Spinal cord (tissue), 10 donors: Measurements from ENCODE around the gene CNTF. TPM values are rescaled to one million over a fixed set of nuclear protein-coding genes. Genes with fewer than 3 reads are reported as not detected.

Experiments
- DNase-seq, 6 donors: peaks; one replicate each; pipeline versions ENCODE4 v3.0.0 to v3.0.0-alpha.2; 2013 to 2015; ENCODE audit warnings: low spot score in 6 of 6, low read depth in 4 of 6
- H3K27ac ChIP-seq: one replicate; pipeline ENCODE4 v1.5.1; 2013; ENCODE audit warnings: low read depth, low read length, control low read depth
- H3K27me3 ChIP-seq: one replicate; pipeline ENCODE4 v1.6.1; 2013; ENCODE audit warnings: low read length; ENCODE audit not compliant: control insufficient read depth, insufficient read depth
- H3K36me3 ChIP-seq: one replicate; pipeline ENCODE4 v1.6.1; 2013; ENCODE audit warnings: low read length; ENCODE audit not compliant: control insufficient read depth, insufficient read depth
- H3K4me1 ChIP-seq: one replicate; pipeline ENCODE4 v1.6.1; 2013; ENCODE audit warnings: low read length; ENCODE audit not compliant: control insufficient read depth, insufficient read depth
- H3K4me3 ChIP-seq: one replicate; pipeline ENCODE4 v1.5.1; 2013; ENCODE audit warnings: low read depth, low read length, control low read depth
- H3K9me3 ChIP-seq: one replicate; pipeline ENCODE4 v1.6.1; 2013; ENCODE audit warnings: low read length; ENCODE audit not compliant: control insufficient read depth, insufficient read depth
- WGBS: methylation state at CpG from one replicate; pipeline ENCODE4 v1.1.5; 2013; ENCODE audit warnings: missing lambda C conversion rate; ENCODE audit not compliant: insufficient coverage; 5-methylcytosine and 5-hydroxymethylcytosine counted together
- polyA plus RNA-seq, 2 donors: library from polyadenylated mRNA; unstranded; fragments of 120-200 nt; gene quantifications; one replicate each; pipeline ENCODE4 v1.2.1, GENCODE V29; 2013; ENCODE audit not compliant: insufficient read length in 2 of 2
- total RNA-seq, 2 donors: library from RNA; depleted of rRNA in 1 of 2; stranded (reverse); fragments of 120-200 nt in 1 of 2; fragments of >200 nt in 1 of 2; gene quantifications; one replicate each; pipeline versions ENCODE4 v1.2.3 to v1.2.4, GENCODE V29; 2013 to 2014
- donor health status: healthy.

The CNTF gene
- total and polyA plus RNA-seq, 4 donors = 0.98 to 11.9 (median 1.6) TPM

GRCh38 chr11:58639669-58640068 is 17.2 kb downstream of the CNTF start:
- no CpG with 5 or more reads among the region's 2 CpGs for WGBS
- peaks cover 6% of the 10 kb centered on the region for H3K4me1 ChIP-seq
- H3K27me3 ChIP-seq = no peaks in the 10 kb centered on the region
- H3K9me3 ChIP-seq = no peaks in the 10 kb centered on the region
- DNase-seq = peak in 1 of 6 donors; percentile 5
- H3K36me3 ChIP-seq = no peaks in the 10 kb centered on the region
- no peak overlapping the region for H3K4me3 ChIP-seq
- no peak overlapping the region for H3K27ac ChIP-seq

GRCh38 chr11:58640386-58641023 is 18.0 kb downstream of the CNTF start:
- Histone ChIP-seq H3K27me3 (no peaks in the 10 kb centered on the region), H3K9me3 (no peaks in the 10 kb centered on the region), H3K36me3 (no peaks in the 10 kb centered on the region), H3K27ac (no peak overlapping the region), H3K4me1 (peaks cover 6% of the 10 kb centered on the region), H3K4me3 (no peak overlapping the region)
- no CpG with 5 or more reads among the region's 1 CpG for WGBS
- no peak for DNase-seq

GRCh38 chr11:58641341-58641740 is 18.9 kb downstream of the CNTF start:
- WGBS = 92% methylated on average over 2 of the region's 3 CpGs

GRCh38 chr11:58641803-58642581 is 19.5 kb downstream of the CNTF start:
- no peaks in the 10 kb centered on the region for H3K36me3 ChIP-seq
- H3K9me3 ChIP-seq = peaks cover 2% of the 10 kb centered on the region
- peaks cover 6% of the 10 kb centered on the region for H3K4me1 ChIP-seq
- WGBS = 70% methylated on average over 2 of the region's 7 CpGs
- no peak overlapping the region for H3K4me3 ChIP-seq
- H3K27ac ChIP-seq = no peak overlapping the region
- no peak for DNase-seq
- no peaks in the 10 kb centered on the region for H3K27me3 ChIP-seq

More at GRCh38 chr11:58641341-58641740, 18.9 kb downstream of the CNTF start:
- DNase-seq = no peak
- Histone ChIP-seq H3K9me3 (peaks cover 2% of the 10 kb centered on the region), H3K4me1 (peaks cover 6% of the 10 kb centered on the region), H3K36me3 (no peaks in the 10 kb centered on the region), H3K27ac (no peak overlapping the region), H3K4me3 (no peak overlapping the region), H3K27me3 (no peaks in the 10 kb centered on the region)

GRCh38 chr11:58645854-58646253 is 23.4 kb downstream of the CNTF start:
- Histone ChIP-seq H3K4me1 (no peaks in the 10 kb centered on the region), H3K36me3 (no peaks in the 10 kb centered on the region), H3K4me3 (no peak overlapping the region), H3K27me3 (no peaks in the 10 kb centered on the region), H3K9me3 (peaks cover 2% of the 10 kb centered on the region), H3K27ac (no peak overlapping the region)
- no peak for DNase-seq

GRCh38 chr11:58647141-58647699 is 24.8 kb downstream of the CNTF start:
- H3K36me3 ChIP-seq = no peaks in the 10 kb centered on the region
- H3K4me1 ChIP-seq = no peaks in the 10 kb centered on the region
- 79% methylated on average over 1 of the region's 2 CpGs for WGBS
- DNase-seq = no peak
- no peak overlapping the region for H3K27ac ChIP-seq
- H3K27me3 ChIP-seq = no peaks in the 10 kb centered on the region
- no peak overlapping the region for H3K4me3 ChIP-seq
- peaks cover 2% of the 10 kb centered on the region for H3K9me3 ChIP-seq

- Histone ChIP-seq H3K9me3 (peaks cover 2% of the 10 kb centered on the region), H3K27me3 (no peaks in the 10 kb centered on the region), H3K4me3 (no peak overlapping the region), H3K27ac (no peak overlapping the region), H3K4me1 (no peaks in the 10 kb centered on the region), H3K36me3 (no peaks in the 10 kb centered on the region)
- no peak for DNase-seq
- WGBS = no CpG with 5 or more reads among the region's 1 CpG
These were observed 25.4 kb downstream of the CNTF start for GRCh38 chr11:58647866-58648265.

GRCh38 chr11:58649623-58650022 is 27.2 kb downstream of the CNTF start:
- no peaks in the 10 kb centered on the region for H3K4me1 ChIP-seq
- H3K4me3 ChIP-seq = no peak overlapping the region
- no peaks in the 10 kb centered on the region for H3K36me3 ChIP-seq
- DNase-seq = no peak
- H3K9me3 ChIP-seq = peaks cover 2% of the 10 kb centered on the region
- no peaks in the 10 kb centered on the region for H3K27me3 ChIP-seq
- no peak overlapping the region for H3K27ac ChIP-seq

- peaks cover 2% of the 10 kb centered on the region for H3K9me3 ChIP-seq
- no peak for DNase-seq
- no peaks in the 10 kb centered on the region for H3K36me3 ChIP-seq
- no peaks in the 10 kb centered on the region for H3K27me3 ChIP-seq
- H3K4me1 ChIP-seq = no peaks in the 10 kb centered on the region
- no CpG with 5 or more reads among the region's 1 CpG for WGBS
- H3K27ac ChIP-seq = no peak overlapping the region
- H3K4me3 ChIP-seq = no peak overlapping the region
These were observed 28.0 kb downstream of the CNTF start for GRCh38 chr11:58650496-58650895.
